ENCODE measurements around the gene SLC12A8. TPM values are rescaled to one million over a fixed set of nuclear protein-coding genes. Genes with fewer than 3 reads are reported as not detected.

The SLC12A8 gene
- total RNA-seq, 4 donors from 2014 or later, result 0.26 to 4.7 (median 0.58) TPM; not detected in 1

- Histone ChIP-seq H3K4me1 (no peaks in the 10 kb centered on the region), H3K27ac (no peak overlapping the region)
- DNase-seq, result no peak
These were observed 45.0 kb upstream of the SLC12A8 start for GRCh38 chr3:125257536-125257935.

GRCh38 chr3:125256675-125257074 lies 44.1 kb upstream of the SLC12A8 start:
- intact Hi-C loops (cut with DNase I; ENCODE audit: low total_unique reads), result no loop called here

More at GRCh38 chr3:125257536-125257935, 45.0 kb upstream of the SLC12A8 start:
- Histone ChIP-seq H3K27me3 (no peaks in the 10 kb centered on the region), H3K9me3 (no peaks in the 10 kb centered on the region), H3K4me3 (no peak overlapping the region), H3K36me3 (no peaks in the 10 kb centered on the region)
- intact Hi-C loops (cut with DNase I; ENCODE audit: low total_unique reads), result no loop called here
- no peak for TF ChIP-seq POLR2A (IDR thresholded peaks at IDR 0.05)
- TF ChIP-seq, protein P1, sequence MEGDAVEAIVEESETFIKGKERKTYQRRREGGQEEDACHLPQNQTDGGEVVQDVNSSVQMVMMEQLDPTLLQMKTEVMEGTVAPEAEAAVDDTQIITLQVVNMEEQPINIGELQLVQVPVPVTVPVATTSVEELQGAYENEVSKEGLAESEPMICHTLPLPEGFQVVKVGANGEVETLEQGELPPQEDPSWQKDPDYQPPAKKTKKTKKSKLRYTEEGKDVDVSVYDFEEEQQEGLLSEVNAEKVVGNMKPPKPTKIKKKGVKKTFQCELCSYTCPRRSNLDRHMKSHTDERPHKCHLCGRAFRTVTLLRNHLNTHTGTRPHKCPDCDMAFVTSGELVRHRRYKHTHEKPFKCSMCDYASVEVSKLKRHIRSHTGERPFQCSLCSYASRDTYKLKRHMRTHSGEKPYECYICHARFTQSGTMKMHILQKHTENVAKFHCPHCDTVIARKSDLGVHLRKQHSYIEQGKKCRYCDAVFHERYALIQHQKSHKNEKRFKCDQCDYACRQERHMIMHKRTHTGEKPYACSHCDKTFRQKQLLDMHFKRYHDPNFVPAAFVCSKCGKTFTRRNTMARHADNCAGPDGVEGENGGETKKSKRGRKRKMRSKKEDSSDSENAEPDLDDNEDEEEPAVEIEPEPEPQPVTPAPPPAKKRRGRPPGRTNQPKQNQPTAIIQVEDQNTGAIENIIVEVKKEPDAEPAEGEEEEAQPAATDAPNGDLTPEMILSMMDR (IDR thresholded peaks at IDR 0.05), result no peak

DNA sequence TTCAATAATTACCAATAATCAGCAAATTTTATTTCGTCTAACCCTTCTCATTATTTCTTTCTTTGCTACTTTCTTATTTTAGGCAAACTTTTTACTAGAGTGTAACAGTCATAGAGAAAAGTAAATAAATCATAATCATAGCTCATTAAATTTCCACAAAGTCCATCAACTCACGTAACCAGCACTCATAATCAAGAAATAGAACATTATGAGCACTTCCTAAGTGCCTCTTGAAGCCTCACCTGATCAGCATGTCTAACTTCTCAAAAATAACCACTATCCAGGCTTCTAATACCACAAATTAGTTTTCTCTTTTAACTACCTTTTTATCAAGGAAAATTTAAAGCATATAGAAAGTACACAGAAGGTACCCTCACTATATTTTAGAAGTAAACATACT lies 38.4 kb upstream of the SLC12A8 start:
- H3K4me3 ChIP-seq, result no peak overlapping the region
- H3K4me1 ChIP-seq, result no peaks in the 10 kb centered on the region
- H3K27me3 ChIP-seq, result no peaks in the 10 kb centered on the region
- no peak overlapping the region for H3K27ac ChIP-seq
- DNase-seq, result no peak
- no peak for TF ChIP-seq POLR2A (IDR thresholded peaks at IDR 0.05)
- TF ChIP-seq, protein P1 (IDR thresholded peaks at IDR 0.05), result no peak
- no peaks in the 10 kb centered on the region for H3K9me3 ChIP-seq
- H3K36me3 ChIP-seq, result no peaks in the 10 kb centered on the region
- intact Hi-C loops (cut with DNase I; ENCODE audit: low total_unique reads), result no loop called here

More at GRCh38 chr3:125256675-125257074, 44.1 kb upstream of the SLC12A8 start:
- no peak for TF ChIP-seq POLR2A (IDR thresholded peaks at IDR 0.05)
- TF ChIP-seq, protein P1 (IDR thresholded peaks at IDR 0.05), result no peak
- no peaks in the 10 kb centered on the region for H3K36me3 ChIP-seq
- H3K27ac ChIP-seq, result no peak overlapping the region
- no peaks in the 10 kb centered on the region for H3K4me1 ChIP-seq
- no peaks in the 10 kb centered on the region for H3K9me3 ChIP-seq
- no peak overlapping the region for H3K4me3 ChIP-seq
- H3K27me3 ChIP-seq, result no peaks in the 10 kb centered on the region
- DNase-seq, result no peak

GRCh38 chr3:125246237-125246636 lies 33.7 kb upstream of the SLC12A8 start:
- no peak for TF ChIP-seq POLR2A (IDR thresholded peaks at IDR 0.05)
- TF ChIP-seq, protein P1 (IDR thresholded peaks at IDR 0.05), result no peak
- H3K36me3 ChIP-seq, result no peaks in the 10 kb centered on the region
- no peaks in the 10 kb centered on the region for H3K9me3 ChIP-seq
- no peak for DNase-seq
- no peaks in the 10 kb centered on the region for H3K27me3 ChIP-seq
- H3K4me3 ChIP-seq, result no peak overlapping the region
- no peaks in the 10 kb centered on the region for H3K4me1 ChIP-seq
- H3K27ac ChIP-seq, result no peak overlapping the region
- intact Hi-C loops (cut with DNase I; ENCODE audit: low total_unique reads), result no loop called here

DNA sequence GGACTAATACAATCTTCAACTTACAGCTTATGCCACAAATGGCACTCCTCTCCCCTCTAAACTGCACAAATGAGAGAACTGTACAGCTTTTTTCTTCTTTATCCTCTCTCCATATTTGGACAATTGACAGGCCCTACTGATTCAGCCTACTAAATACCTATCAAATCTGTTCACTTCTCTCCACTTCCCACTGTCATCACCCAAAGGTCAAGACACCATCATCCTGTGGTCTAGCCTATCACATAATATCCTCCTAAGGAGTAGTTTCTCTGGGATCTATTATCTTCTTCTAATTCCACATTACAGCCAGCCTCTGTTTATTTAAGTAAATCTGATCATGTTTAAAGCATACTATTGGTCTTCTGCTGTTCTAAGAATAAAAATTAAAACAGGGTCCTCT lies 33.0 kb upstream of the SLC12A8 start:
- Histone ChIP-seq H3K36me3 (no peaks in the 10 kb centered on the region), H3K4me1 (no peaks in the 10 kb centered on the region), H3K27ac (no peak overlapping the region), H3K4me3 (no peak overlapping the region), H3K27me3 (no peaks in the 10 kb centered on the region), H3K9me3 (no peaks in the 10 kb centered on the region)
- intact Hi-C loops (cut with DNase I; ENCODE audit: low total_unique reads), result no loop called here
- TF ChIP-seq POLR2A (IDR thresholded peaks at IDR 0.05), result no peak
- TF ChIP-seq, protein P1 (IDR thresholded peaks at IDR 0.05), result no peak
- DNase-seq, result no peak
